ENCODE measurements around the gene DUOX1.

DUOX1 gene

DNA sequence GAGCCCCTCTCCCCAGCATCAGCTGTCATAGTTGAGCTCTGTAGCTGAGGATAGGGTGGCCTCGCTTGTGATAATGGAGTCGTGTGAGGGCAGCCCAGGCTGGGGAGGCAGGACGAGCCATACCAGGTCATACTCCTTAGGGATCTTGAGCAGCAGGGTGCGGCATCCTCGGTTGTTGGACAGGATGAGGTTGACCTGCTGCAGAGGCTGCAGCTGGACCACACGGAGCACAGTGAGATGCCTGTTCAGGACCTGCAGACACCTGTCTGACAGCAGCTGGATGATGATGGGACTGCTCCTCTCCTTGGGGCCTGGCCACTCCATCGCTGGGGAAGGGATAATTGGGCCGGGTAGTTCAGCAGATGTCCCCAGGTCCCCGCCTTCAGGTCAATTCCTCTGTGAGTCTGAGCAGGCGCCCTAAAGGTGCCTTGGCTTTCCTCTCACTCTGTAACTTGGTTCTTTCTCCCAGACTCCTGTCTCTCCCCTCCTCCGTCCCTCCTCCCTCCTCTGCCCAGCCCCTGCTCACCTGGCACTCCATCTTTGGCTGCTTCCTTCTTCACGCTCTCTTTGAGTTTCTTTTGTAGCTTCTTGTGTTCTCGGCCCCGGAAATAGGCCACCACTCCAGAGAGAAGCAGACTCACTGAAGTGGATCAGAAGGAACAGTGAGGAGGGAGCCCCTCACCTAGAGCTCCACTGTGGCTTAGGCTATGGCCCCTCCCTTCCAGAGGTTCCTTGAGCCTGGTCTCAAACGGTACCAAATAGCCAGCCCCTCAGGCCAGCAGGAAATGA is 23.6 kb upstream of the DUOX1 start:
- DNase-seq (ENCODE audit: low read depth, low spot score) = no peak

DNA sequence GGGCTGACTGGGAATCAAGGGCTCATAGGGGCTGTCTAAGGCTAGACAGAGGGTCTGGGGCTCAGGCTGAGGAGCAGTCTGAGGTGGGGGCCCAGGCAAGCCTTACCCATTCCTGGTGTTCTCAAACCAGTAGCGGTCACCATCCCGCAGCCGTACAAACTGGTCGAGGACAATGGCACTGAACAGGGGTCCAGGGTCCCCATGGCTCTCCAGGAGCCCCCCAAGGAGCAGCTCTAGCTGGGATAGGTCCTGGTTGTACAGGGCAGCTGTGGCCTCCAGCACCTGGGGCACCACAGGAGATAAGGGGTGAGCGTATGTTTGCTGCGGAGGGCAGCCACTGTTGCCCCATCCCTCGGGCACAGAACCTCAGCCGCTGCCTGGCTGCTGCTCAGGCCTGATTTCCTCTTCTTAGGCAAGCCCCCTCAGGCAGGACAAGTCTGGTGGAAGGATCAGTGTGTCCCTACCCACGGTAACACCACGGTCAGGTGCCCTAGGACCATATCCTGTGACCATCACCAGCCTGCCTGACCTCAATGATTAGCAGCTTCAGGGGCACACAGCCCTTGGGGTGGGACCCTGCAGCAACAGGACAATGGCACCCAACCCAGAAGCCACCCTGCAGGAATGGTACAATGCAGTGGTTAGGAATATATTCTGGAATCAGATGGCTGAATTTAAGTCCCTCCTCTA is 21.7 kb upstream of the DUOX1 start:
- DNase-seq (ENCODE audit: low read depth, low spot score) = no peak

DNA sequence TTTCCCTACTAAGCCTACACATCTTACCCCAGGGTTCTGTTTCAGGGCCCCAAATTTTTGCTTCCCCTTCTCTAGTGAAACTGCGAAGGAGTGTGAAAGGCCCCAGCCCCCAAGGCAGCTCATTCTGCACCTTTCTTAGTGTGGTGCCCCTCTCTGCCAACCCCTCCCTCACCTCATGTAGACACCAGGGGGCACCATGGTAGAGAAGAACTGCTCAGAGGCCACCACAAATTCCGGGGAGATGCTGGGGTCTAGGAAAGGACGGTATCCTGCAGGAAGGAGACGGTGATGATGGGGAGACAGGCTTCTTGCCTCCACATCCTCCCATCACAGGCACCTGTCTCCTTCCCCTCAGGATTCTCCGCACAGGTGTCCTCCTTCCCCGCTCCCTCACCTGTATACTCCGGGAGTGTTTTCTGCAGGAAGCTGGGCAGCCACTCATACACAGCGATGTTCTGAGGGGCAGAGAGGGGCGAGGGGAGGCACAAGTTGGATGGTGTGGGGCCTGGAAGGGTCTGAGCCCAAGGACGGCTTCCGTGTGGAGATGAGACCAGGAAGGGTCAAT is 19.5 kb upstream of the DUOX1 start:
- DNase-seq (ENCODE audit: low read depth, low spot score) = no peak

DNA sequence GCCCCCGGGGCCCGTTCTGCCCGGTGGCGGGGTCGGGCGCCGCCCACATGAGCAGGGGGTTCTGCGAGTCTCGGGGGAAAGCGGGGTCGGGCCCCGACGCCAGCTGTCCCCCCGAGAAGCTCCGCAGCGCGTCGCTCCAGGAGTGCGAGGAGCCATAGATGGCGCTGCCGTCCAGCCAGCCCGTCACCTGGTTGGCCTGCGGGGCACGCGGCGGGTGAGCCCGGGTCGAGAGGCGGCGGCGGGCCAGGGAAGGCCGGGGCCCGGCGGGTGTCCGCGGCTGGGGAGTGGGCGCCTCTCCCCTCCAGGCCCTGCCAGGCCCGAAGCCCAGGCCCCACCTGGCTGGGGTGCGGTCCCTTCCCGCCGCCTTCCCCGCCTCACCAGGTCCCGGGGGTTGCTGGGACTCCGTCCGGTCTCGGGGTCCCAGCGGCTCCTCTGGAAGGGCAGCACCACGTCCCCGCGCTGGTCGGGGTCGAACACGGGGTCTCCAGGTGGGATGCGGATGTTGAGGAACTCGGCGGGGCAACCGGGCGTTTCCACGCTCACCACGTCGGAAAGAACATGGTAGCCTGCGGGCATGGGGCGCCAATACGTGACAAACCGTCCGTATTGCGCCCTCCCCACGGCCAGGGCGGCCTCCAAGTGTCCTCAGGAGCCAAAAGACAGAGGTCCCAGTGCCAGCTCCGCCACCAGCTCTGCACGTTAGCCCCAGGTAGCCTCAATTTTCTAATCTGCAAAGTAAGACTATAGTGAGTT is 18.2 kb upstream of the DUOX1 start:
- DNase-seq (ENCODE audit: low read depth, low spot score) = no peak

DNA sequence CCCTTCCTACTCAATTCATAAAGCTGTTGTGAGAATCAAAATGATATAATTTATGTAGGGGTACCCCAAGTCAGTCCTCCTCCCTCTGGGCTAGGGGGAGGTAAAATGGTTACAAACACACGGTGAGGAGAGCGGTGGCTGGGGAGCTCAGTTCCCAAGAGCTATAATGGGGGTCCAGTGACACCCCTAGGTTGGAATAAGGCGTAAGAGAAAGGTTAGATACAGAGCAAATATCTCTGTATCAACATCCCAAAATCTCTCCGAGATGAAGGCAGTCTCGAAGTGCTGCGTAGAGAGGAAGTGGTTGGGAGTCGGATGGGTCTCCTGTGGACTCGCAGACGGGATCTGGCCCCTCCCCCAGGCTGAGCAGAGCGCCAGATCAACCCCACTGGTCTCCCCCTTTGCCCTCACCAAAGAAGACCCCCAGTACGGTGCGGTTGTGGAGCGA is 17.6 kb upstream of the DUOX1 start:
- no peak for DNase-seq (ENCODE audit: low read depth, low spot score)

DNA sequence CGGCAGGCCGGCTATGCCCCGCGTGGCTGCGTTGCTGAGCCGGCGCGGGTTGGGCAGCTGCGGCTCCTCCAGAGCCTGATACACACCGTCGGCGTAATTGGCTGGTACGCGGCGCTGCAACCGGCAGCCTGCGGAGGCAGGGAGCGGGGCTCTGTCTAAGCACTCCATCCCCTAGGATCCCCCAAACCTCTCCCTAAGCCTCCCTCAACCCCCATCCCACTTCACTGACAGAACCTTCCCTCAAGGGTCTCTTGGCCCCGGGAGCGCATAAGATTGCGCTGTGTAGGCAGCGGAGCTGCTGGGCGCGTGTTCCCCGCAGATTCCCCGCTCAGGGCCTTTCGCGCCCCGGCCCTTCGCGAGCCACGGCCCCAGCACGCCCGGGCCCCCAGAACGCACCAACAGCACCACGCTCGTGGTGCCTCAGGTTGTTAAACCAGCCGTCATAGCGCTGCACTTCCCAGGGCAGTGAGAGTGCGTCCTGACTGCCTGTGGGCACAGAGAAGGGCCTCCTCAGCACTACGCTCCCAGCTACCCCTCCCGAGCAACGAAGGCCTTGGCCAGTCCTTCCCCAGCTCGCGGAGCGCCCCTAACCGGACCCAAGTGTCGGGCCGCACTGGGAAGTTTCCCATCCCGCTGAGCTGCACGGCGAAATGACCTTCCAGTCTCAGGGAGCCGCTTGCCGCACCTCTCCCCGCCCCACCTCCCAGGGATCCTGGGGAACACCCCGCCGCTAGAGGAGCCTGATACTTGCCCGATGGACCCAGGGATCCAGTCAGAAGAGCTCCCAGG is 17.0 kb upstream of the DUOX1 start:
- DNase-seq (ENCODE audit: low read depth, low spot score) = no peak

DNA sequence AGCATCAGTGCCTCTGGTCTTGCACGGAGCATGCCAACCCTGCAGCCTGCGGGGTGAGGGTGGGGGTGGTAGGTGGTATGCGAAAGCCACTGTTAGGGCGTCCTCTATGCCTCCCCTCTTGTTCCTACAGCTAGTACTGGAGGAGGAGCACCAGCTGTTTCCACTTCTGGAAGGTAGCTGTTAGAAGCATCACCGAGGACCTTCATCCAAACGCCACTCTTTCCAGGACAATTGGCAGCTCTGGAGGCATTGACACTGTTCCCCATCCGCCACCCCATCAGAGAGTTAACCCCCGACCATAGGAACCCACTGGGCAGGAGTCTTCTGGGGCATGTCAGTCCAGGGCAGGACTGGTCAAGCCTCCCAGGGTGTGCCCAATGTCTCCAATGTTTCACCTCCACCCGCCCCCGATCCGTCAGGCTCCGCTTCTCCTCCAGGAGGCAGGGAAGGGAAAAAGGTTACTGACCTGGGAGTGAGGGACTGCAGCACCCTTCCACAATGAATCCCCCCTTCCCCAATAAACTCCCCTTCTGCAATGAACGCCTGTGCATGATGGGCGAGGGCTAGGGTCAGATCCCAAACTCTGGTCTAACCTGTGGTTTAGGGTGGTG is 16.3 kb upstream of the DUOX1 start:
- DNase-seq (ENCODE audit: low read depth, low spot score) = no peak

DNA sequence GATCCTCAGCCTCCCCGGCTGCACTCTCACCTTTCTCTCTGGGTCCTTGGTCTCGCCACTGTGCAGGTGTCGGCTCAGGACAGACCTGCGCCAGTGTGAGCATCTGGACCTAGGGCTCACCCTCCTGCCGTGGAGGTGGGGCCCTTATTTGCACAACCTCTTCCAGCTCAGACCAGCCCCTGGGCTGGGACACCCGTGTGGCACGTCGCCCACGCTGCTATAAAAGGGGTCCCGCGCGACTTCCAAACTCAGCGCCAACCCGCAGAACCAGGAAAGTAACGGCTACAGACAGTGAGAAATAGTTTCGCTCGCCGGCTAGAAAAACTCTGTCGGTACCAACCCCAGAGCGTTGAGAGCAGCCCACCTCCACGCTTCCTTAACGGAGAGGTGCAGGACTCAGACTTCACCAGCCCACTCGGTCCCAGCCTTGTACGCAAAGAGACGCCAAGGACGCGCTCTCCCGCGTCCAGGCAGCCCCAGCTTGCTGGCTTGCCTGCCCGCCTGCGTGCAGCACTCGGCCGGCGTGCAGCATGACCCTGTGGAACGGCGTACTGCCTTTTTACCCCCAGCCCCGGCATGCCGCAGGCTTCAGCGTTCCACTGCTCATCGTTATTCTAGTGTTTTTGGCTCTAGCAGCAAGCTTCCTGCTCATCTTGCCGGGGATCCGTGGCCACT is 15.6 kb upstream of the DUOX1 start, which contains the start of the genes DUOX2 and DUOXA2:
Gene DUOX2, minus strand, starts transcription at position 97 of the 675 bp plus-strand sequence. CDS start 761 bp downstream, outside the sequence.
Gene DUOXA2, plus strand, starts transcription at position 251 of the 675 bp plus-strand sequence. Its CDS starts 280 bp downstream, at position 531.
- DNase-seq (ENCODE audit: low read depth, low spot score) = no peak

DNA sequence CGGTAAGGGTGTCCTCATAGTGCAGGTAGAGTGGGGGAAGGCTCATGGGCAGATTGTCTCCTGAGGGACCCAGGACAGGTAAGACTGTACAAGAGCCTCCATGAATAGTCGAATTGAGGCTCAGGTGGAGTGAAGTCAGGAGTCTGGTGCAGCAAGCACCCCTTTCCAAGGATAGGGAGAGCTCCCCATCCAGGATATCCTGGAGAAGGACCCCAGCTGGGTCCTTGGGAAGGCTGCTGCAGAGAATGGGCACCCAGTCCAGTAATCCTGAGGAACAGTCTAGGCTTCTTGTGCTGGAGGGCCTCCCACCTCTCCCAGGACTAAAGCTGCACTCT is 15.1 kb upstream of the DUOX1 start:
- no peak for DNase-seq (ENCODE audit: low read depth, low spot score)

- DNase-seq (ENCODE audit: low read depth, low spot score) = no peak
Observed at GRCh38 chr15:45115312-45115820, 14.4 kb upstream of the DUOX1 start.

GRCh38 chr15:45116006-45116481 is 13.8 kb upstream of the DUOX1 start:
- no peak for DNase-seq (ENCODE audit: low read depth, low spot score)

- DNase-seq (ENCODE audit: low read depth, low spot score) = no peak
Observed at GRCh38 chr15:45116482-45117307, 13.1 kb upstream of the DUOX1 start.

GRCh38 chr15:45117308-45118130 is 12.3 kb upstream of the DUOX1 start:
- no peak for DNase-seq (ENCODE audit: low read depth, low spot score)

DNA sequence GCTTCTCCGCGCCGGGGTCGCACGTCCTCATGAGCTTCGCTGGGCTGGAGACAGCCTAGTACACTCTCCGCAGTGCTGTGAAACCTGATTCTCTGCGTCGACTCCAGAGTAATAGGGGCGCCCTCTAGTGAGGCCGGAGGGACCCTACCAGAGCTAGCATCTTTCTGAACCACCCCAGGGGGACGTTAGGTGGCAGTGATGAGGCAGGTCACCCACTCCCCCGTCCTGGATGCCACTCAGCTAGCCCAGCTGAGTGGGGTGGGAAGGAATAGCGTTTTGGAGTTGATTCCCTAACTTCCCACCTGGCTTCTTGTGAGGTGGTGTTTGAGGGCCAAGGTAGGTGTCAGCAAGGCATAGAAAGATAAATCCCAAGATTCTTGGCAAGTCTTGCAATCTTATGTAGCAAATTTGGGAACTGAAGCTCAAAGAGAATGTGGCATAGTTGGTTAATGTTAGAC is 11.6 kb upstream of the DUOX1 start:
- peak; percentile 72 for DNase-seq (ENCODE audit: low read depth, low spot score)

DNA sequence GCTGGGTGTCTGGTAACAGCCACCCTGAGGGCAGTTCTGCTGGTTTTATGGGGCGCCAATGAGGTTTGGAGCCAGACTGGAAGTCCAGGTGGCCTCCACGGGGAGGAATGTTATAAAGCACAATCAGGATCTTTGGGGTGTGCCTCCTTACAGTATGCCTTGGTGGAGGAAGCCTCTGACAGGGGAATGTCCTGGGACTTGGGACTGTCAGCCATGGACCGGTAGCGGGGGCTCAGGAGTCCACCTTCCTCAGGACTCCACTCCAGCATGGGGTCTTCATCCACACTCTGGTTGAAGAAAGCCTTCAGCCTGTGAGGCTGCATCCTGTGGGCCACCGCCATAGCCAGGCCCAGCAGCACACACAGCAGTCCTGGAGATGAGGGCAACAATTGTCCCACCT is 10.8 kb upstream of the DUOX1 start:
- DNase-seq (ENCODE audit: low read depth, low spot score) = no peak

DNA sequence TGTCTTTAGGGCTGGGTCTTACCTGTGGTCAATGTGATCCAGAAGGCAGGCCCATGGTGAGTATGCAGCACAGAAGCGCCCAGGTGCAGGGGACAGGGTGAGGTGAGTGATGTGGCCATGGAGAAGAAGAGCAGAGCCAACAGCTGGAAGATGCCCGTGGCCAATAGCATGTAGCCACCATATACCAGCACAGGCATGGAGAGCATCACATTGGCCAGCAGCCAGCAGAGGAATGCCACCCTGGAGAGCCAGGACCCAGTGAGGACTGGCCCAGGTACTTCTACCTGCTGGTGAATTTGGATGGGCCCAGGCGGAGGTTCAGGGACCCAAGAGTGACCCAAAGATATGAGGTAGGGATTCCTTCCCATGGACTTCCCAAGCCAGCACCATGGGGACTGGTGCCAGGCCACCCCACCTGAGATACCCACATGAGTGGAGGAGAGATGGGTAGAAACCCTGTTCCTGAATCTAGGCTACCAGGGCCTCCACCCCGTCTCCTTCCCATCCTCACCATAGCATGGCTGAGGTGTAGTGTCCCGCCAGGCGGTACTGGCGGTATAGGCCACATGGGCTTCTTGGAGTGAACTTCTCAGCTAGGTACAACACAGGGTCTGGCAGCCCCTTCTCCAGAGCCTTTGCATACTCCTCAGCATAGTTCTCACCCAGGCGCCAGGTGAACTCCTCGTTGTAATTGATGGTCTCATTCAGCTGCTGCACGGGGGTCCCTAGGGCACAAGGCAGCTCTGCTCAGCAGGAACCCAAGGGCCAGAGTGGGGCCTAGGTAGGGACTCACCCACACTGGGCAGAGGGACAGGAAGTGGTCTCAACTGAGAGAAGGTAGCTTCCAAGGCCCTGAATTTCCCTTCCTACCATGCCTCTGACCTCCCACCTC is 9.5 kb upstream of the DUOX1 start:
- no peak for DNase-seq (ENCODE audit: low read depth, low spot score)

DNA sequence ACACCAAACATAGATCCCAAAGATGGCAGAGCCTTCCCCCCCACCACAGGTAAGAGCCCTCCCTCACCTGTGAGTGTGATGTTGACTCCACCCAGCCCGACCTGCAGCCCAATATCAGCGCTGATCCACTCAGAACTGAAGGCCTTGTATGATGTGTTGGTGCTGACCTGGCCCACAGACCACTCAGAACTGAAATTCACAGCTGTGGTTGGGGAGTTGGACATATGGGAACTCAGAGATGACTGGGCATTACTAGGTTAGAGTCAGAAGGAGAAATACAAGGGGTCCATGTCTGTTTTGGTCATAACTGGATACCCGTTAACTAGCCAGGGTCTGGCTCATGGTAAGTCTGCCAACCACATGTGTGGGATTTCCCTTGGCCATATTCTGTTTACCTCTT is 8.8 kb upstream of the DUOX1 start:
- no peak for DNase-seq (ENCODE audit: low read depth, low spot score)
